A549 (cell line): Measurements from ENCODE around the gene NTS. TPM values are rescaled to one million over a fixed set of nuclear protein-coding genes. Genes with fewer than 3 reads are reported as not detected.

Experiments
- ATAC-seq, 2 experiments: fragments of 200-7000 bp in 1 of 2; fragments of >200 bp in 1 of 2; cut with Nextera tagmentation in 1 of 2; cut with Tn5 transposase in 1 of 2; 3 replicates each; pipeline versions ENCODE4 v1.8.0 to v1.9.1; 2018 to 2020; ENCODE audit warnings: mild to moderate bottlenecking in 1 of 2, moderate library complexity in 1 of 2
- CTCF ChIA-PET: fragments of 300-600 bp; sonication (Branson Sonifier 250); formaldehyde crosslinking; extraction: SDS; loops from one replicate; lab custom pipeline; 2021; ENCODE audit warnings: antibody characterized with exemption, inconsistent platforms; lab: Yijun Ruan, JAX
- POLR2A ChIA-PET: fragments of 350-600 bp; formaldehyde crosslinking; extraction: SDS; loops from one replicate; lab custom pipeline; 2021; ENCODE audit warnings: antibody characterized with exemption, inconsistent platforms; lab: Yijun Ruan, JAX
- DNase-seq, 2 experiments: peaks; one replicate each; pipeline versions ENCODE4 v3.0.0 to v3.0.0-alpha.2; 2011 to 2016; ENCODE audit warnings: low read depth in 1 of 2, low spot score in 1 of 2
- FAIRE-seq: peaks from 2 replicates; lab custom pipeline; 2011; peaks lifted over from hg19 to GRCh38; lab: Jason Lieb, UNC
- H3K27ac ChIP-seq, 2 experiments: fragments of >200 bp; sonication (Bioruptor Twin); formaldehyde crosslinking; 3 replicates each; pipeline ENCODE4 v1.5.1; 2016 to 2017
- H3K4me1 ChIP-seq: fragments of >200 bp; sonication (Bioruptor Twin); formaldehyde crosslinking; 3 replicates; pipeline ENCODE4 v1.6.1; 2016
- H3K4me2 ChIP-seq: fragments of >200 bp; sonication (Bioruptor Twin); formaldehyde crosslinking; 3 replicates; pipeline ENCODE4 v1.6.1; 2016
- H3K4me3 ChIP-seq: fragments of >200 bp; sonication (Bioruptor Twin); formaldehyde crosslinking; 3 replicates; pipeline ENCODE4 v1.5.1; 2016
- H3K9me3 ChIP-seq: fragments of >200 bp; sonication (Bioruptor Twin); formaldehyde crosslinking; 3 replicates; pipeline ENCODE4 v1.6.1; 2016
- CBX2 ChIP-seq: fragments of 200-600 bp; sonication (generic); IDR thresholded peaks from 2 replicates; pipeline ENCODE4 v1.6.1; 2016; ENCODE audit warnings: low read depth, mild to moderate bottlenecking, borderline replicate concordance
- CBX8 ChIP-seq: fragments of 200-600 bp; sonication (generic); IDR thresholded peaks from 2 replicates; pipeline ENCODE4 v1.6.1; 2016
- CEBPB ChIP-seq, 2 experiments: fragments of >200 bp in 1 of 2; sonication (Bioruptor Twin) in 1 of 2; formaldehyde crosslinking in 1 of 2; IDR thresholded peaks; 2 replicates each; pipeline ENCODE4 v1.6.1; 2012 to 2016
- CHD4 ChIP-seq: fragments of 200-600 bp; sonication (generic); IDR thresholded peaks from 2 replicates; pipeline ENCODE4 v1.6.1; 2016; ENCODE audit warnings: antibody characterized with exemption, mild to moderate bottlenecking, borderline replicate concordance
- EP300 ChIP-seq, 2 experiments: fragments of >200 bp; sonication (Bioruptor Twin); formaldehyde crosslinking; IDR thresholded peaks; 2 replicates in 1 of 2; 3 replicates in 1 of 2; pipeline ENCODE4 v1.6.1; 2016 to 2017
- ESRRA ChIP-seq: fragments of 150-350 bp; IDR thresholded peaks from 2 replicates; pipeline ENCODE4 v1.6.1; 2014; ENCODE audit warnings: mild to moderate bottlenecking, low read length, borderline replicate concordance
- FOSL2 ChIP-seq, 2 experiments: fragments of 450-650 bp in 1 of 2; fragments of >200 bp in 1 of 2; sonication (Bioruptor Twin) in 1 of 2; formaldehyde crosslinking; IDR thresholded peaks; 2 replicates each; pipeline versions ENCODE4 v1.5.0 to v1.6.1; 2016 to 2020; ENCODE audit warnings: mild to moderate bottlenecking in 1 of 2, moderate library complexity in 1 of 2
- FOXS1 ChIP-seq: fragments of 250-450 bp; sonication (Bioruptor Pico); IDR thresholded peaks from 2 replicates; pipeline ENCODE4 v1.5.0; 2020; ENCODE audit warnings: mild to moderate bottlenecking, moderate library complexity
- HES2 ChIP-seq: fragments of >200 bp; sonication (Bioruptor Twin); formaldehyde crosslinking; IDR thresholded peaks from 2 replicates; pipeline ENCODE4 v1.6.1; 2016
- JUN ChIP-seq, 2 experiments: fragments of >200 bp; sonication (Bioruptor Twin); formaldehyde crosslinking; IDR thresholded peaks; 2 replicates in 1 of 2; 3 replicates in 1 of 2; pipeline ENCODE4 v1.6.1; 2016 to 2017
- JUNB ChIP-seq: fragments of >200 bp; sonication (Bioruptor Twin); formaldehyde crosslinking; IDR thresholded peaks from 2 replicates; pipeline ENCODE4 v1.6.1; 2016
- KDM1A ChIP-seq: fragments of 200-600 bp; sonication (generic); IDR thresholded peaks from 2 replicates; pipeline ENCODE4 v1.6.1; 2016; ENCODE audit warnings: low read depth, mild to moderate bottlenecking
- MAX ChIP-seq: IDR thresholded peaks from 2 replicates; pipeline ENCODE4 v1.6.1; 2012
- MAZ ChIP-seq: fragments of 150-350 bp; IDR thresholded peaks from 2 replicates; pipeline ENCODE4 v1.6.1; 2014; ENCODE audit warnings: antibody characterized with exemption, low read depth, low read length, borderline replicate concordance
- MYC ChIP-seq: IDR thresholded peaks from 2 replicates; pipeline ENCODE4 v1.6.1; 2012; ENCODE audit warnings: mild to moderate bottlenecking, inconsistent platforms, low read length, improper control_type of control experiment, borderline replicate concordance
- NPAS2 ChIP-seq: fragments of 250-450 bp; sonication (Bioruptor Pico); IDR thresholded peaks from 2 replicates; pipeline ENCODE4 v1.8.0; 2022; ENCODE audit warnings: mild to moderate bottlenecking, moderate library complexity, borderline replicate concordance
- NR3C1 ChIP-seq: fragments of >200 bp; sonication (Bioruptor Twin); formaldehyde crosslinking; IDR thresholded peaks from 3 replicates; pipeline ENCODE4 v1.6.1; 2017
- SMC3 ChIP-seq: fragments of >200 bp; sonication (Bioruptor Twin); formaldehyde crosslinking; IDR thresholded peaks from 3 replicates; pipeline ENCODE4 v1.6.1; 2018; ENCODE audit warnings: inconsistent platforms
- TFCP2L1 ChIP-seq: fragments of 250-450 bp; sonication (Bioruptor Pico); IDR thresholded peaks from 2 replicates; pipeline ENCODE4 v1.5.0; 2021; ENCODE audit warnings: mild to moderate bottlenecking
- TP53 ChIP-seq: fragments of 250-450 bp; sonication (Bioruptor Pico); IDR thresholded peaks from 2 replicates; pipeline ENCODE4 v1.5.0; 2021; ENCODE audit warnings: mild to moderate bottlenecking, moderate library complexity
- ZC3H11A ChIP-seq: fragments of 450-650 bp; IDR thresholded peaks from 2 replicates; pipeline ENCODE4 v1.6.1; 2014; ENCODE audit warnings: antibody characterized with exemption, mild to moderate bottlenecking
- WGBS: methylation state at CpG from one replicate; pipeline ENCODE4 v1.1.6; 2017; ENCODE audit errors: missing lambda C conversion rate; 5-methylcytosine and 5-hydroxymethylcytosine counted together
- polyA plus RNA-seq, 4 experiments: library from polyadenylated mRNA; depleted of rRNA in 3 of 4; stranded (reverse); fragments of >200 nt; fragmentation: RNase III in 1 of 4; extraction: RNeasy Plus Mini Kit Qiagen cat#74134 plus additional on column Dnase treatment in 1 of 4; gene quantifications; 2 replicates in 3 of 4; 3 replicates in 1 of 4; pipeline ENCODE4 v1.2.3, GENCODE V29; 2011 to 2017
- TF ChIP-seq, protein P1 (sequence below): fragments of 200-600 bp; sonication (generic); IDR thresholded peaks from 2 replicates; pipeline ENCODE4 v1.6.1; 2016; ENCODE audit warnings: antibody characterized with exemption, mild to moderate bottlenecking, moderate library complexity
- TF ChIP-seq, protein P2 (sequence below): fragments of 250-450 bp; sonication (Bioruptor Pico); IDR thresholded peaks from 2 replicates; pipeline ENCODE4 v1.5.0; 2021; ENCODE audit warnings: mild to moderate bottlenecking, moderate library complexity, borderline replicate concordance

Gene NTS
- polyA plus RNA-seq, 2 of the 4 experiments (the other 2 are of a cell fraction) = 101 to 119 TPM

DNA sequence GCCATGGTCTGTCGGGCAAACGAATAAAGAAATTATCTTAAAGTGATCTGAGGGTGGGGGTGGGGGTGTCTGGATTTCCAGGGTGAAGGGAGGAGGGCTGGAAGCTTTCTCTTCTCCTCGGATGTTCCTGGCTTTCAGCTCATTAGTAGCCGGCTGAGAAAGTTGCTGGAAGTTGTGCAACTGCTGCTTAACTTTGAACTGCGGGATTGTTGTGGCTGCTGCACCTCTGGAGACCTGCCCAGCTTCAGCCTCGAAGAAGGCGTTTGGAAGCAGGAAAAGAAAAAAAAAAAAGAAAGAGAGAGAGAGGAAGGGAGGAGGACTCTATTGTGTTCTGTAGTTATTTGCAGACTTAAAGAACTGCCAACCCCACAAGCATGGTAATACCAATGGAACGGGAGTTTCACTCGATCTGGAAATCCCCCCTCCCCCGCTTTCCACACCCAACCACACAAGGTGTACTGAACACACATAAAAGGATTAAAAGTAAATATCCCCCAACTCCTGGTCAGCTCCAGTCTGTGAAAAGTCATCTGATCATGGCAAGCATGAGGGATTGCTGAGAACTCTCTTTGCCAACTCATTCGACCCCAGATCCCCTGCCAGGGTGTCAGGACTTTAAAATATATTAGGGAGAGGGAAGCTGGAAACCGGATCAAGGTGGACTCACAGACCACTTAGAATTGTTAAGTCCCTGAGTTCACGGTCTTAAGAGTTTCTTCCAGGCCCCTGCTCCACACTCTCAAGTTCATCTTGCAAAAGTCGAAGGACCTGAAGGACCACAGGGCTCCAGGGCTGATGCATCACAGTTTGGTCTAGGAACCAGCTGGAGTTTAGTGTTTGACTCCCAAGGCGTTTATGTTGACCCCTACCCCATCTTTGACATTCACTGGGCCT lies 37.7 kb upstream of the NTS start, which contains the start of gene RASSF9:
TSS of gene RASSF9 (minus strand) at position 213 of the 894 bp plus-strand sequence. CDS start at position 5, 208 bp downstream.
- POLR2A ChIA-PET = no interaction called here
- TF ChIP-seq EP300 (IDR thresholded peaks at IDR 0.05) = peak in 1 of 2 experiments; percentile 24; a peak in 2 of 5 replicates
- TF ChIP-seq FOSL2 (IDR thresholded peaks at IDR 0.05) = no peak
- no peak for TF ChIP-seq FOSL2 (CRISPR knock-in tag; IDR thresholded peaks at IDR 0.05)
- TF ChIP-seq, protein P1, sequence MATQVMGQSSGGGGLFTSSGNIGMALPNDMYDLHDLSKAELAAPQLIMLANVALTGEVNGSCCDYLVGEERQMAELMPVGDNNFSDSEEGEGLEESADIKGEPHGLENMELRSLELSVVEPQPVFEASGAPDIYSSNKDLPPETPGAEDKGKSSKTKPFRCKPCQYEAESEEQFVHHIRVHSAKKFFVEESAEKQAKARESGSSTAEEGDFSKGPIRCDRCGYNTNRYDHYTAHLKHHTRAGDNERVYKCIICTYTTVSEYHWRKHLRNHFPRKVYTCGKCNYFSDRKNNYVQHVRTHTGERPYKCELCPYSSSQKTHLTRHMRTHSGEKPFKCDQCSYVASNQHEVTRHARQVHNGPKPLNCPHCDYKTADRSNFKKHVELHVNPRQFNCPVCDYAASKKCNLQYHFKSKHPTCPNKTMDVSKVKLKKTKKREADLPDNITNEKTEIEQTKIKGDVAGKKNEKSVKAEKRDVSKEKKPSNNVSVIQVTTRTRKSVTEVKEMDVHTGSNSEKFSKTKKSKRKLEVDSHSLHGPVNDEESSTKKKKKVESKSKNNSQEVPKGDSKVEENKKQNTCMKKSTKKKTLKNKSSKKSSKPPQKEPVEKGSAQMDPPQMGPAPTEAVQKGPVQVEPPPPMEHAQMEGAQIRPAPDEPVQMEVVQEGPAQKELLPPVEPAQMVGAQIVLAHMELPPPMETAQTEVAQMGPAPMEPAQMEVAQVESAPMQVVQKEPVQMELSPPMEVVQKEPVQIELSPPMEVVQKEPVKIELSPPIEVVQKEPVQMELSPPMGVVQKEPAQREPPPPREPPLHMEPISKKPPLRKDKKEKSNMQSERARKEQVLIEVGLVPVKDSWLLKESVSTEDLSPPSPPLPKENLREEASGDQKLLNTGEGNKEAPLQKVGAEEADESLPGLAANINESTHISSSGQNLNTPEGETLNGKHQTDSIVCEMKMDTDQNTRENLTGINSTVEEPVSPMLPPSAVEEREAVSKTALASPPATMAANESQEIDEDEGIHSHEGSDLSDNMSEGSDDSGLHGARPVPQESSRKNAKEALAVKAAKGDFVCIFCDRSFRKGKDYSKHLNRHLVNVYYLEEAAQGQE = no peak
- peak; percentile 37; the same call in 1 of the 2 replicates for TF ChIP-seq MAX
- 0 out of 2 replicates have a peak, but pooled peaks have one; percentile 14 for TF ChIP-seq JUNB
- TF ChIP-seq CEBPB (IDR thresholded peaks at IDR 0.05) = peak; percentile 82 to 88
- CTCF ChIA-PET = interaction anchor here (1.2 to 1.7 kb wide), 2 partner anchors 31 to 35 kb away, joined by 5 read pairs; no protein-coding TSS in a partner anchor
- 13% methylated on average over 15 of the region's 15 CpGs for WGBS
- ATAC-seq (peak; percentile 78 to 88), DNase-seq (peak in 1 of 2 experiments; percentile 82), FAIRE-seq (no peak)
- H3K9me3 ChIP-seq = no peaks in the 10 kb centered on the region
- peak within 1 kb of the TSS; percentile 73 to 79 for H3K27ac ChIP-seq
- peak within 1 kb of the TSS; percentile 42 for H3K4me3 ChIP-seq
- peaks cover 23% of the 10 kb centered on the region for H3K4me1 ChIP-seq
- H3K4me2 ChIP-seq = peak within 1 kb of the TSS; percentile 63

- CTCF ChIA-PET = interaction anchor here (1.0 to 1.8 kb wide), 2 partner anchors 12 to 23 kb away, joined by 5 read pairs; no protein-coding TSS in a partner anchor
- no peak for TF ChIP-seq JUN (IDR thresholded peaks at IDR 0.05)
- no peak for TF ChIP-seq CEBPB (IDR thresholded peaks at IDR 0.05)
- TF ChIP-seq CBX8 = no peak
- TF ChIP-seq NPAS2 = no peak
- TF ChIP-seq HES2 = no peak
- TF ChIP-seq CBX2 = no peak
- TF ChIP-seq, protein P2, sequence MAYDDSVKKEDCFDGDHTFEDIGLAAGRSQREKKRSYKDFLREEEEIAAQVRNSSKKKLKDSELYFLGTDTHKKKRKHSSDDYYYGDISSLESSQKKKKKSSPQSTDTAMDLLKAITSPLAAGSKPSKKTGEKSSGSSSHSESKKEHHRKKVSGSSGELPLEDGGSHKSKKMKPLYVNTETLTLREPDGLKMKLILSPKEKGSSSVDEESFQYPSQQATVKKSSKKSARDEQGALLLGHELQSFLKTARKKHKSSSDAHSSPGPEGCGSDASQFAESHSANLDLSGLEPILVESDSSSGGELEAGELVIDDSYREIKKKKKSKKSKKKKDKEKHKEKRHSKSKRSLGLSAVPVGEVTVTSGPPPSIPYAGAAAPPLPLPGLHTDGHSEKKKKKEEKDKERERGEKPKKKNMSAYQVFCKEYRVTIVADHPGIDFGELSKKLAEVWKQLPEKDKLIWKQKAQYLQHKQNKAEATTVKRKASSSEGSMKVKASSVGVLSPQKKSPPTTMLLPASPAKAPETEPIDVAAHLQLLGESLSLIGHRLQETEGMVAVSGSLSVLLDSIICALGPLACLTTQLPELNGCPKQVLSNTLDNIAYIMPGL = no peak
- TF ChIP-seq TFCP2L1 (CRISPR knock-in tag) = no peak
- TF ChIP-seq CHD4 = no peak
- TF ChIP-seq ZC3H11A = no peak
- no peak for TF ChIP-seq TP53 (CRISPR knock-in tag)
- TF ChIP-seq MAZ = no peak
- no peak for TF ChIP-seq FOXS1 (CRISPR knock-in tag)
- no peak for TF ChIP-seq ESRRA
- no peak for TF ChIP-seq SMC3
- no peak for TF ChIP-seq MAX
- no peak for TF ChIP-seq KDM1A
- TF ChIP-seq NR3C1 = no peak
- no peak for TF ChIP-seq MYC
- FAIRE-seq = no peak
- ATAC-seq = no peak; a peak in 2 of 6 replicates
- no peak for DNase-seq
- WGBS = 82% methylated on average over 14 of the region's 17 CpGs
- H3K9me3 ChIP-seq = no peaks in the 10 kb centered on the region
- no peak overlapping the region for H3K4me3 ChIP-seq
- H3K4me1 ChIP-seq = no peaks in the 10 kb centered on the region
- no peak overlapping the region for H3K27ac ChIP-seq
- POLR2A ChIA-PET = no interaction called here
- H3K4me2 ChIP-seq = no peak overlapping the region
Measured at GRCh38 chr12:85843606-85844310, 30.3 kb upstream of the NTS start.
